Measurements from ENCODE around the gene CALML3.

The CALML3 gene

GRCh38 chr10:5544216-5544805, 19.6 kb downstream of the CALML3 start:
- DNase-seq: no peak

DNA sequence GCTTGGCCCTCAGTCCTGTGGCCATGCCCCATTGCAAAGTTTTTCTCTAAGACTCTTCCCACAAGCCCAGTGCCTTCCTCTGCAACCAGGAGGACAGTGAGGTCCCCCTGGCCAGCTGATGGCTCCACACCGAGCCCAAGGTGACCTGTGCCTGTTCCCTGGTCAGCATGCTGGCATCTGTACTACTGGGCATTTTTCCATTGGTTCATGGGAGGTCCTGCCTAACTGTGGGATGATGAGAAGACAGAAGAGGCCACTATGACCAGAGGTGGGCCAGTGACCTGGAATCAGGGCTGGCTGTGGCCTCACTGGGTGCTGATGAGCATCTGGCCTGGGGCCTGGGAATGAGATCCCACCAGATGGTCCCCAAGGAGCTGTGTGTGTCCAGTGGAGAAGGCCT, 20.2 kb downstream of the CALML3 start:
- DNase-seq: no peak

- DNase-seq: no peak
Observed at GRCh38 chr10:5545426-5545777, 20.6 kb downstream of the CALML3 start.

DNA sequence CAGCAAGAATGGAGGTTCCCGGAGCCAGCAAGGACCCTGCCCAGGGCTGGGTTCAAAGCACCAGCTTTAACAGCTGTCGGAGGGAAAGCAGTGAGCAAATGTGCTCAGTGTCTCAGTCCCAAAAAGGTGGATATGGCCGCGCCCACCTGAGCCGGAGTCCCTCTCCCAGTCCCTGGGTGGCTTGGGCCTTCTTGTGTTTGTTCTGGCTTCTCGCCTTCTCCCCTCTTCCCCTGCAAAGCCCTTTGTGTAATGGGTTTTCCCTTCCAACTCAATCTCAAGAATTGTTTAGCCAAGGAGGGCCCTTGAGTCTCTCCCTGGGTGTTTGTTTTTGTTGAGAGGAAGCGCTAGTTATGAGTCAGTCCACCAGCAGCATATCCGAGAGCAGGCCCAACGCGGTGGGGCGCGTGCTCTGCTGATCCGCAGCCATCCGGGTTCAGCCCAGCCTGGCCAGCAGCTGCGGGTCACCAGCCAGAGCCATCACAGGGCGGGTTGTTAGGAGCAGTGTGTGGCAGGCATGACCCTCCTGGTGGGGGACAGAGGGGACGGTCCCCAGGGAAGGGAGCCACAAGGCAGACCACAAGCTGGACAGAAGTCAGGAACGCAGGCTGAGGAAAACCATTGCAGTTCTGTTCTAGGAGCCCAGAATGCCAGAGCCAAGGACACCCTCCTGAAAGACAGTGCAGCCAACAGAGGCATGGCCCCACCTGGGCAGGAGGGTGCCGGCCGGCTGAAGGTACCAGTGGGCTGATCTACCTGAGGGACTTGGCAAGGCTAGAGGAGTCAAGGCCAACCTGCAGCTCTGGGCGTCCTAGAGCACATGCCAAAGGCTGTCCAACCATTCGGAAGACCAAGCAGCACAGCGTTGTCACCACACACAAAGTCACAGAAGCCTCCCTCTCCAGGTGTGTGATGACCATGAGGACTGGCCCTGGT, 21.3 kb downstream of the CALML3 start:
- no peak for DNase-seq

DNA sequence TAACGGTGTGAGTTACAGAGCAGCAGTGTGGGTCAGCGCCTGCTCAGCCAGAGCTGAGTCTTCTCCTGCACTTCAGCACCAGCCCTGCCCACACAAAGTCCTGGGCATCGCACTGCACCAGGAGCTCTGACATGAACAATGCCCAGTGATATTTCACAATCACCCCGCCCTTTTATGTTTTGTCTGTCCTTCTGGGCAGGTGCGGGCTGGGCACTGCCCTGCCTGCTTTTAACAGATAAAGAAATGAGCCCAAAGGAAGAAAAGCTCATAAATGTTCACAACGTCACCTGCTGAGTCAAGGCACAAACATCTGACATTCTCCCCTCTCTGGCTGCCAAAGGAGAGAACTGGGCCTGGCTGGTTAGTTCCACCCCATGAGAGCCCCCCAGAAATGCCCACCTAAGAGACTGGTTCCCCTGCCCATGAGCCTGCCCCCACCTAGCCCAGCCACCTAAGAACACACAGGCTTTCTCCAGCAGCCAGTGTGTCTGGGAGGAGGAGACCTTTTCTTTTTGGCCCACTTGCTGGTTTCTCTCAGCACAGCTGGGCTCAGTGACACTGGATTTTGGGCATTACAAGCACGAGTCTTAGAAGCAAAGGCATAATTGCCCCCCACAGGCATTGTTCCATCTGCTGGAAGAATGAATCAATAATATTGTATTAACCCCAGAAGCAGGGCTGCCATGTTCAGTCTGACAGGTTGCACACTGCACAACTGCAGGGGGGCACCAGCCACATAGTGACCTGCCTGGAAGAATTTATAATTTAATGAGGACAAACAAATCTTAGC, 22.3 kb downstream of the CALML3 start:
- no peak for DNase-seq

DNA sequence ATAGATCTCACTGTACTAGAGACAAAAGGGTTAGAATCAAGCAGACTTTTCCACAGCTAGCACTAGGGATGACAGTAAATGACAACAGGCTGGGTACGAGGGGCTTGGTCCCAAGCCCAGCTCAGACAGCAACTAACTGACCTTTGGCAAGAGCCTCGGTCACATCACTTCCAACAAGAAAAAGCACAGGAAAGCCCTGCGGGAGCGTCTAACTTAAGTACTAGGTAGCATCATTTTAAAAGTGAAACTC, 22.8 kb downstream of the CALML3 start:
- DNase-seq: no peak

DNA sequence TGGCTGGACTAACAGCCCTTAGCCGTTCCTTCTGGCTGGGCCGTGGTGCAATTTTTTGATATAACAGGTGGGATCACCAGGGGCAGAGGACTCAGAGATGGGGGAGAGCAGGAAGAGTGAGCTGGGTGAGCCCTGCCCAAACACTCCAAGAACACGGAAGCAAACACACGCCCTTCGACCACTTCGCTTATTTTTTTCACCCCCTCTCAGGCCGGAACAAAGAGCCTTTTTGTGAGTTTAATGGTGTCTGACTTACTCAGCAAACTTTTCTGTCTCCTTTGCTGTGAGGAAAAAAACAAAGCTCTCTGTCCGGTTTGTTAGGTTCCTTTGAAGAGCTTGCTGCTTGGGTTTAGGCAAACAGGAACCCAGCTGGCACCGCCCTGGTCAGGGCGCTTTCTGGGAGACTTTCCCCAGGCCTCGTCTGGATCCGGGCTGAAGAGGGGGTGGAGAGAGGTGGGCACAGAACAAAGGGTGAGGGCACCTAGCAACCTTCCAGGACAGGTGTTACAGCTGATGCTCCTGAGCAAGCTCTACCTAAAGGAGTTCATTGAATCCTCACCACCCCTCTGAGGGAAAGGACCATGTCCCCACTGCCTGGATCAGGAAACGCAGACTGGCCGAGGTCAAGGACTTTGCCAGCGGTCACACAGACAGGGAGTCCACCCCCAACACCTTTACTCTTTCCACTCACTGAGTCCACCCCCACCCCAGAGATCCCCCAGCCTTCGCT, 23.3 kb downstream of the CALML3 start:
- no peak for DNase-seq

- DNase-seq: no peak
Observed at GRCh38 chr10:5549462-5550249, 24.9 kb downstream of the CALML3 start.

DNA sequence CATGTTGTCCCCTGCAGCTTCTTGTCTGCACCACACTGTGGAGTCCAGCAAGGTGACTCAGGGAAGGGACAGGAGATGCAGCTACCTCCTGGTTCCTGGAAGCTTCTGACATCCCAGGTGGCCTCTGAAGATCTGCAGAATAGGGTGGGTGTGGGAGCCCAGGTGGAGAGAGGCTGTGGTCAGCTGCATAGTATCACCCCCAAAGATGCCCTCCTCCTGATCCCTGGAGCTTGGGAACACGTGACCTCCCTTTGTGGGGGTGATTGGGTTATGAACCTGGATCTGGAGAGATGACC, 25.4 kb downstream of the CALML3 start:
- no peak for DNase-seq

GRCh38 chr10:5550621-5551530, 26.1 kb downstream of the CALML3 start:
- DNase-seq: no peak

DNA sequence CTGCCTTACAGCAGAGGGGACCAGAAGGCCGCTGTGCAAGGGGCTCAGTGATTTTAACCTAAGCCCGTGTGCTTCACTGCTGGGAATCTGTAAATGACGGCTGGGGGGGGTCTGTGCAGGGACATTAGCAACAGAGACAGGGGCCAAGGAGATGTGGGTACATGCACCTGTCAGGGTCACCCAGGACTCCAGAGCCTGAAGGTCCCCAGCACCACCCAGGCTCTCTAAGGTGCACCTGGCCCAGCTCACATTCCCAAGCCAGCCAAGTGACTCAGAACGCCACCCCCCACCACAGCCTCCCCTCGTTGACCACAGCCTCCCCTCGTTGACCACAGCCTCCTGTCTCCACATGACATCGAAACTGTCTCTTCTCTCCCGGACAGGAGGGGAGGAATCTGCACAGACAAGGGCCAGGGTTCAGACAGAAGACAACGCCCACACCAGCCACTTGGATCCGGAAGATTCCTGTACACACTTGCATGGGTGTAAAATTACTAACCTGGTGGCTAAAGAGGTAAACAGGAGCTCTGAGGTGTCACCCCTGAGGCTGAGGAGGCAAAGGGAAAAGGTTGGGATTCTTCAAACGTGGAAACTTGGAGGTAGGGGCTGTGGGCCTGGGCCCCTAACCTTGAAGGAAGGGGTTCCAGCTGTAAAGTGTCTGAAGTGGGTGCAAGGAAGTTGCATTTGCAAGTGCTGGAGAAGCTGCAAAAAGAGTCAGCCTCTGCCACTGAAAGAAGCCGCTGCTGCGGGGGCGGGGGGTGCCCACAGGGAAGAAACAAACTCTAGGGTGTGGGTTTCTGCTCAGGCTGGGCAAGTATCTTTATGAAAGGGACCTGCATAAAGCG, 27.0 kb downstream of the CALML3 start:
- no peak for DNase-seq

DNA sequence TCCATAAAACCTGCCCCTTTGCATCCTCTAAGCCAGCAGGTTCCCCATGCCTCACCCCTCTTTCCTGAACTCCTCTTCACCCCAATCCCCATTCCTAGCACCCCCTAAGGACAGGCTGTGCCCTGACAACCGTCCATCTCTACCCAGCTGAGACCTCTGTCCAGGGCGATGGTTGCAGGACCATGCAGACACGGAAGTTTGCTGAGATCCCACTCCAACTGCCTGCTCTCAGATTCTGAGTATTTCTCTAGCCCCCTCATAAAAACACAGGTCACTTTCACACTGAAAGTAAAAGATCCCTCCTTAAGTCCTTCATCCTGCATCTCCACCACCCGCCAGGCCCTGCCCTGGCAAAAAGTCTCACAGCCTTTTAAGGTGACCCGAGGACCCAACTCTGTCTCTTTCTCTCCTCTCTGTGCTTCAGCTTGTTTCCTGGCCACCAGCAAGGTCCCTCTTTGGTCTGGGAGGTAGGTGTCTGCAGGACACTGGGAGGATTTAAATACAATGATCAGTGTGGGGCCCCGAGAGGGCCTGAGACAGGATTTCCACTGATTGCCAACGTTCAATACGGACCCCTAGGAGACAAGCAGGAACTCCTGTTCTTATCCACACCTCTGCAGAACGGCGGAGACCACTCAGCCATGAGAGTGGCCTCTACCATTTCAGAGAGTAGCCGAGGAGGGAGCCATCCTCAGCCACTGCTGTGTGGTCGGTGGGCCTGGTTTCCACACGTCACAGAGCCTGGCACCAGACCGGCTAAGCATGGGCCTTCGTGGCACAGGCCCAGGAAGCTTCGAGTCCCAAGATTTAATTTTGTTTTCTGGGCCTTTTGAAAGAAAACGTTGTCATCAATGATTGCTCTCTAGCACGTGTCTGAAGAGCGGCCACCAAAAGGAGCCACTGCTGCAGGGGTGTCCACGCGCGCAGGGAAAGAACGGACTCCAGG, 27.9 kb downstream of the CALML3 start:
- no peak for DNase-seq

DNA sequence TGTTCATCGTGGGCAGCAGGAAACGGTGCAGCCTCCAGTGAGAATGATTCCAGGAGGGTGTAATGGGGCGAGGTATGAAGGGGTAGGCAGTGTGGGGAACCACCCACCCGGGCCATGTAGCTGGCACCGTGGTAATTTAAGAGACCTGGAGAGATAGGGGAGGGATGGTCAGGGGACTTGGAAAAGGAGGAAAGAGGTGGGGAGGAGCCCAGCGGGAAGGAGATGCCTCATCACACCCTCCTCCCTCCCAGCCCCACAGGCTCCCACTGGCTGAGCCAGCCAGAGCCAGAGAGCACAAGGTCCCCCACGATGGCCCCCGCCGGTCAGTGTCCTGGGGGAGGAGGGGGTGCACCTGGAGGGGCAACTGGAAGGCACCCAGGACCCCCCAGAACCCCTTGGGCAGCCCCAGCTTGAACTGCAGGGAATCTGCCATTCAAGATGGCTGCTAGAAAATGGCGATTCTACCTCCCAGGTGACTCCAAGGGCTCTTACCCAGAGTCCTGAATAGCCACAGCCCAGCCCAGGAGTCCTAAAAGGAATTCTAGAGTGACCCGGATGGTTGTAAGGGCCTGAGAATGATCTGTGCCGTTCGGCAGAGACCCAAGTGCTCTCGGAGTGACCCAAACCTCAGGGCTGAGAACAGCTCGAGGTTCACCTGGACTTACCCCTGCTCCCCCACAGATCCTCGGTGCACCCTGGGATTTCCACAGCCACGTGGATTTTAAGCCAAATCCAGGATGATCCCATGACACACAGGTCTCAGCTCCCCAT, 28.8 kb downstream of the CALML3 start:
- no peak for DNase-seq

DNA sequence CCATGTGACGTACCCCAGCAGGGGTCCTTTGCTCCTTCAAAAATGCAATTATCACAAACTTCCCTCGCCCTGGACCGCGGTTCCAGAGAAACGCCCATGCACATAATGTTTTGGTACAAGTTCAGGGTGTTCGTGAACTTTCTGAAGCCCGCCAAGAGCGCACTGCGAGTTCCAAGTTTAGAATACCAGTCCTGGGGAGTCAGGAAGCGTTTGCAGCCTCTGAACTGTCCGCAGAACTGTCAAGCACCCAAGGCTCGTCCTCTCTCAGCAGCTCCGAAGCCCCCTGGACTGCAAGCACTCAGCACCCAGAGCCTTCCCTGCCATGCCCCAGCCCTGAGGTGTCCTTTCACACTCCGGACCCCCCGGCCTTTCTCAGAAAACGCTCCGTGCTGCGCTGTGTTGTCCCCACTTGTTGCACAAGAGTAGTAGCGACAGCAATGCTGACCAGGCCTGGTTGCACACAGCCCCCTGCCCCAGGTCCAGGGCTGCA, 30.3 kb downstream of the CALML3 start:
- no peak for DNase-seq

- DNase-seq: no peak
Observed at GRCh38 chr10:5555881-5556280, 31.1 kb downstream of the CALML3 start.

GRCh38 chr10:5556576-5556975, 31.8 kb downstream of the CALML3 start:
- no peak for DNase-seq

DNA sequence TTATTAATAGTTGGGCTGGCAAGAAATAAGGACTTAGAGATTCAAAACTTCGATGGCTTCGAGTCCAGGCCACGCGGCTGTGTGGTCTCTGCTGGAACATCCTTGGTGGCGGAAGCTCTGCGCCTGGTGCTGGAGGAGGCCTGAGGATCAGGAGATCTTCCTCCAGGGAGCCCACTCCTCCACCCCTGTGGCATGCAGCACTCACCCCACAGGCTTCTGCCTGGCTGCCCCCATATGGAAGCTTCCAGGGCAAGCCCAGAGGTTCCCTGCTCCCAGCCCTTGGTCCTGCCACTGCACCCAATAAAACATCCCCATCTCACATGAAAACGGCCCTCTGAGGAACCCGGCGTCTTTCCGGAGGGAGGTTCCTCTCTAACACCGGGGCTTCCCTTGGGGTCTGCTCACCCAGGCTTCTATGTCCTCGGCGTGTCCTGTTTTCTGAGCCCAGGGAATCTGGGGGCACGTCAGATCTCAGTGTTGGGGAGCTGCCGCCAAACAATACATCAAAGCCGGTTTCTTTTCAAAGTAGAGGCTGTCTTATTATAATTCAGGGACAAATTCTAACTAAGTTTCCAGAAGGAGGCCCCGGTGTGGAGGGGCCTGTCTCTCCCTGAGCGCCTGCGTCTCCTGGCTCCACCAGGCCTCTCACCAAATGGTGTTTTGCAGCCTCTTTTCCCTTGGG, 32.4 kb downstream of the CALML3 start:
- DNase-seq: no peak
